ENCODE results near the gene IL17RD. TPM values are rescaled to one million over a fixed set of nuclear protein-coding genes. Genes with fewer than 3 reads are reported as not detected.

Gene IL17RD
- total and polyA plus RNA-seq, 2 experiments from 2014 or later: 0.34 to 1.2 TPM

DNA sequence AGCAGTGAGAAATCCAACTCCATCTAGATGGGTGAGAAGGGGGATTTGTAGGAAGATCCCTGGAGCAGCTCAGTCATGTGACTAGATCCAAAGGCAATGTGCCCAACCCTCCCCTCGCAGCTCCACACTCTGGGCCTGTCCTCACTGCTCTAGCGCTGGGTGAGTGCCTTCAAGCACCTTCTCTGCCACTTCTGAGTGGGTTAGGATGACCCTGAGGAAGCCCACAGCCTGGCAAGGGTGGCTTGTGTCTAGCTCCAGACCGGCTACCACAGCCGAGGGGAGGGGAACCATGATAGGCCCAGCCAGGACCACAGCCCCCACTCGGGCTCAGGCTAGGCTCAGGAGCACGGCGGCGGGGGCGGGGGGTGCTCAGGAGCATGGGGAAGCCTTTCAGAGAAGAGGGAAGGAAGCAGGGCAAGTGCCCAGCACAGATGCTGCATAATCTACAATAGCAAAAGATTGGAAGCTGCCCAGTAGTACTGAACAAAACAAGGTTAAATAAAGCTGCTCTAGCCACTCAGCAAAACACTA lies 103.0 kb downstream of the IL17RD start:
- peaks cover 12% of the 10 kb centered on the region for H3K4me1 ChIP-seq (ENCODE audit: insufficient read depth)
- H3F3A ChIP-seq (ENCODE audit: insufficient read depth): no peaks in the 10 kb centered on the region
- no peaks in the 10 kb centered on the region for H4K20me1 ChIP-seq (ENCODE audit: insufficient read depth)
- H3K9ac ChIP-seq: no peak overlapping the region
- WGBS, 2 experiments (ENCODE audit: low coverage in 1 of 2, low lambda C conversion rate in 2 of 2, missing lambda C conversion rate in 2 of 2): 32% methylated on average over 9 of the region's 9 CpGs
- TF ChIP-seq EZH2 (IDR thresholded peaks at IDR 0.05; ENCODE audit: insufficient read depth, poor library complexity, severe bottlenecking): no peak
- DNase-seq: no peak
- no peaks in the 10 kb centered on the region for H3K27me3 ChIP-seq (replicated peaks; ENCODE audit: insufficient read depth)
- H3K9me3 ChIP-seq (ENCODE audit: low read depth): no peaks in the 10 kb centered on the region
- in situ Hi-C loops (cut with MboI): no loop called here
- no peaks in the 10 kb centered on the region for H3K36me3 ChIP-seq (ENCODE audit: low read depth)
- H3K4me3 ChIP-seq: no peak overlapping the region
- no peak overlapping the region for H3K27ac ChIP-seq
- H2AFZ ChIP-seq: no peak overlapping the region
- no peaks in the 10 kb centered on the region for H3K79me2 ChIP-seq (ENCODE audit: insufficient read depth)
- no peaks in the 10 kb centered on the region for H3K9me2 ChIP-seq (ENCODE audit: insufficient read depth)
- H3K4me2 ChIP-seq (ENCODE audit: unreplicated experiment): no peak overlapping the region

DNA sequence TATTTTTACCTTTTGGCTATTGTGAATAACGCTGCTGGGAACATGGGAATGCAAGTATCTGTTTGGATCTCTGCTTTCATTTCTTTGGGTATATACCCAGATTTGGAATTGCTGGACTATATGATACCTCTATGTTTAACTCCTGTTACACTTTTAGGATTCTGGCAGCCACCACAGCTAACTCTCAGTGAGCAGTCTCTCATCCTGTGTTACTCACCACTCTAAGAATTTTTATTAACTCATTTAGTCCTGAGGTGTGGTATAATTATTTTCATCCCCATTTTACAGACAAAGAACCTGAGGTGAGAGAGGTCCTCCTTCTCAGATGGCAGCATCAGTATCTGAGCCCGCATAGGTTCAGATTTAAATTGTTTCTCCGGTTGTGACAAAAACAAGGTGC lies 103.6 kb downstream of the IL17RD start:
- no peaks in the 10 kb centered on the region for H4K20me1 ChIP-seq (ENCODE audit: insufficient read depth)
- no peaks in the 10 kb centered on the region for H3K36me3 ChIP-seq (ENCODE audit: low read depth)
- no peak for TF ChIP-seq EZH2phosphoT487 (IDR thresholded peaks at IDR 0.05; ENCODE audit: insufficient read depth, low read depth)
- H3K79me2 ChIP-seq (ENCODE audit: insufficient read depth): no peaks in the 10 kb centered on the region
- no peak overlapping the region for H3K27ac ChIP-seq
- no peak overlapping the region for H2AFZ ChIP-seq
- peaks cover 12% of the 10 kb centered on the region for H3K4me1 ChIP-seq (ENCODE audit: insufficient read depth)
- no peak overlapping the region for H3K4me2 ChIP-seq (ENCODE audit: unreplicated experiment)
- no peak overlapping the region for H3K9ac ChIP-seq
- no peaks in the 10 kb centered on the region for H3K9me3 ChIP-seq (ENCODE audit: low read depth)
- H3K9me2 ChIP-seq (ENCODE audit: insufficient read depth): no peaks in the 10 kb centered on the region
- no peak overlapping the region for H3K4me3 ChIP-seq
- WGBS, 2 experiments (ENCODE audit: low coverage in 1 of 2, low lambda C conversion rate in 2 of 2, missing lambda C conversion rate in 2 of 2): 85 to 88% methylated on average over 3 of the region's 3 CpGs
- no peaks in the 10 kb centered on the region for H3F3A ChIP-seq (ENCODE audit: insufficient read depth)
- H3K27me3 ChIP-seq (replicated peaks; ENCODE audit: insufficient read depth): no peaks in the 10 kb centered on the region
- DNase-seq: no peak
- in situ Hi-C loops (cut with MboI): no loop called here

DNA sequence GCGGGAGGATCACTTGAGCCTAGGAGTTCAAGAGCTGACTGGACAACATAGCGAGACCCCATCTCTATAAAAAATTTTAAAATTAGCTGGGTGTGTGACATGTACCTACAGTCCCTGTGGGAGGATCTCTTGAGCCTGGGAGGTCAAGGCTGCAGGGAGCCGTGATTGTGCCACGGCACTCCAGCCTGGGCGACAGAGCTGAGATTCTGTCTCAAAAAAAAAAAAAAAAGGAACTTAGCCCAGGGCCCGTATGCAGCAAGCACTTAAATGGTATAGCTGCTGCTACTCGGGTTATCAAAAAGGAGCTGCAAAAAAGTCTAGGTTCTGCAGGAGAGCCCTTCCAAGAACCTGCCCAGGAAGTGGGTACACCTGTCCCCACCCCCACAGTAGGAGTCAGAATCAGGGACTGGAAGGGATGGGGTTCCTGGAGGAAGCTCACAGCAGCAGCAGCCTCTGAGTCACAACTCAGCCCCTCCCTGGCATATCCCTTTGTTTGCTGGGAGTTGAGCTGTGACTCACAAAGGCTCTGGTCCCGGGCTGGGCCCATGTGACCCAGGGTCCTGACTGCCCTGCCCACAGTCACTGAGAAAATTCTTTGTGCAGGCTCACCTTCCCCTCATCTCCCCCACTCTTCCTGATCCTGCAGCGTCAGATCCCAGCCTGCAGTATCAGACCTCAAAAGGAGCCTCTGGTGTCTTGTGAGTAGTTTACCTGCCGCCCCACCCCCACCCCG lies 104.9 kb downstream of the IL17RD start, which contains the start of gene SPATA12:
Gene SPATA12, plus strand, starts transcription at position 576 of the 733 bp plus-strand sequence. CDS start 13,031 bp downstream, outside the sequence.
- Histone ChIP-seq H3K4me2 (ENCODE audit: unreplicated experiment) (no peak within 1 kb of the TSS), H4K20me1 (ENCODE audit: insufficient read depth) (no peaks in the 10 kb centered on the region), H3K9me3 (ENCODE audit: low read depth) (no peaks in the 10 kb centered on the region), H3K27me3 (replicated peaks; ENCODE audit: insufficient read depth) (no peaks in the 10 kb centered on the region), H2AFZ (no peak within 1 kb of the TSS), H3K9ac (no peak within 1 kb of the TSS), H3K4me3 (no peak within 1 kb of the TSS), H3K27ac (peak within 1 kb of the TSS; percentile 16; the same call in 1 of the 2 replicates), H3F3A (ENCODE audit: insufficient read depth) (no peaks in the 10 kb centered on the region), H3K9me2 (ENCODE audit: insufficient read depth) (no peaks in the 10 kb centered on the region), H3K4me1 (ENCODE audit: insufficient read depth) (peaks cover 12% of the 10 kb centered on the region), H3K79me2 (ENCODE audit: insufficient read depth) (no peaks in the 10 kb centered on the region), H3K36me3 (ENCODE audit: low read depth) (no peaks in the 10 kb centered on the region)
- in situ Hi-C loops (cut with MboI): no loop called here
- peak; percentile 96 for DNase-seq
- TF ChIP-seq EZH2 (IDR thresholded peaks at IDR 0.05; ENCODE audit: insufficient read depth, poor library complexity, severe bottlenecking) (no peak), EZH2phosphoT487 (IDR thresholded peaks at IDR 0.05; ENCODE audit: insufficient read depth, low read depth) (no peak)
- 22 to 24% methylated on average over 11 of the region's 11 CpGs for WGBS, 2 experiments (ENCODE audit: low coverage in 1 of 2, low lambda C conversion rate in 2 of 2, missing lambda C conversion rate in 2 of 2)

DNA sequence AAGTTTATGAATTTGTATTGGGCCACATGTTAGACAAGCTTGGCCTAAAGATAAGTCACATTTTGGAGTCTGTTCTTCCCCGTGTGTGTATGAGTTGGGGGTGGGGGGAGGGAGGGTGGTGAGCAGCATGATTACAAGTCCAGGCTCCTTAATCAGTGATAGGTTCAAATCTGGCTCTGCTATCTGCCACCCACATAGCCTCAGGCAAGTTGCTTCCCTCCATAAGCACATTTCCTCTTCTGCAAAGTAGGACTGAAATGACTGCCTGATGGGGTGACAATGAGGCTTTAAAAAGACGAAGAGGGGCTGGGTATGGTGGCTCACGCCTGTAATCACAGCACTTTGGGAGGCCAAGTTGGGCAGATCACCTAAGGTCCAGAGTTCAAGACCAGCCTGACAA lies 105.7 kb downstream of the IL17RD start:
- Histone ChIP-seq H3K27me3 (replicated peaks; ENCODE audit: insufficient read depth) (no peaks in the 10 kb centered on the region), H3K4me1 (ENCODE audit: insufficient read depth) (peaks cover 12% of the 10 kb centered on the region), H3K79me2 (ENCODE audit: insufficient read depth) (no peaks in the 10 kb centered on the region), H2AFZ (no peak overlapping the region), H3K9me2 (ENCODE audit: insufficient read depth) (no peaks in the 10 kb centered on the region), H3K9me3 (ENCODE audit: low read depth) (no peaks in the 10 kb centered on the region), H3K36me3 (ENCODE audit: low read depth) (no peaks in the 10 kb centered on the region), H3K4me2 (ENCODE audit: unreplicated experiment) (no peak overlapping the region), H3K27ac (no peak overlapping the region), H3K9ac (no peak overlapping the region), H4K20me1 (ENCODE audit: insufficient read depth) (no peaks in the 10 kb centered on the region), H3K4me3 (no peak overlapping the region), H3F3A (ENCODE audit: insufficient read depth) (no peaks in the 10 kb centered on the region)
- no peak for DNase-seq
- in situ Hi-C loops (cut with MboI): no loop called here
- TF ChIP-seq EZH2 (IDR thresholded peaks at IDR 0.05; ENCODE audit: insufficient read depth, poor library complexity, severe bottlenecking): no peak
- no peak for TF ChIP-seq EZH2phosphoT487 (IDR thresholded peaks at IDR 0.05; ENCODE audit: insufficient read depth, low read depth)
- WGBS, 2 experiments (ENCODE audit: low coverage in 1 of 2, low lambda C conversion rate in 2 of 2, missing lambda C conversion rate in 2 of 2): 40 to 41% methylated on average over 3 of the region's 3 CpGs

Data from GM23248 (cell line).